Osteocyte (in vitro differentiated cells): ENCODE results near the gene MIEF1. TPM values are rescaled to one million over a fixed set of nuclear protein-coding genes. Genes with fewer than 3 reads are reported as not detected.

Source experiments
- DNase-seq: peaks from one replicate; pipeline ENCODE4 v3.0.0; 2021; ENCODE audit warnings: mixed read lengths; ENCODE audit not compliant: unreplicated experiment; ENCODE audit errors: extremely low spot score
- H3K27ac Mint-ChIP-seq: one replicate; pipeline ENCODE4 v1.8.0; 2021; ENCODE audit warnings: mild to moderate bottlenecking, mixed read lengths; ENCODE audit not compliant: unreplicated experiment
- H3K27me3 Mint-ChIP-seq: one replicate; pipeline ENCODE4 v1.8.0; 2021; ENCODE audit warnings: mixed read lengths; ENCODE audit not compliant: unreplicated experiment
- H3K36me3 Mint-ChIP-seq: one replicate; pipeline ENCODE4 v1.8.0; 2021; ENCODE audit warnings: mixed read lengths; ENCODE audit not compliant: unreplicated experiment
- H3K4me1 Mint-ChIP-seq: one replicate; pipeline ENCODE4 v1.8.0; 2021; ENCODE audit warnings: mixed read lengths; ENCODE audit not compliant: unreplicated experiment
- H3K4me3 Mint-ChIP-seq: one replicate; pipeline ENCODE4 v1.8.0; 2021; ENCODE audit warnings: mild to moderate bottlenecking, moderate library complexity, mixed read lengths; ENCODE audit not compliant: unreplicated experiment
- H3K9me3 Mint-ChIP-seq: one replicate; pipeline ENCODE4 v1.8.0; 2021; ENCODE audit warnings: mixed read lengths; ENCODE audit not compliant: unreplicated experiment
- total RNA-seq: library from RNA; stranded (reverse); gene quantifications from 2 replicates; pipeline ENCODE4 v1.2.1, GENCODE V29; 2021
- TF ChIP-seq, protein P1 (sequence below): fragments of 200-600 bp; sonication (generic); IDR thresholded peaks from 2 replicates; pipeline ENCODE4 v1.5.0; 2021; ENCODE audit warnings: antibody characterized with exemption, mild to moderate bottlenecking, moderate library complexity

Gene MIEF1
- total RNA-seq, 1 donor from 2014 or later: 25.8 TPM

DNA sequence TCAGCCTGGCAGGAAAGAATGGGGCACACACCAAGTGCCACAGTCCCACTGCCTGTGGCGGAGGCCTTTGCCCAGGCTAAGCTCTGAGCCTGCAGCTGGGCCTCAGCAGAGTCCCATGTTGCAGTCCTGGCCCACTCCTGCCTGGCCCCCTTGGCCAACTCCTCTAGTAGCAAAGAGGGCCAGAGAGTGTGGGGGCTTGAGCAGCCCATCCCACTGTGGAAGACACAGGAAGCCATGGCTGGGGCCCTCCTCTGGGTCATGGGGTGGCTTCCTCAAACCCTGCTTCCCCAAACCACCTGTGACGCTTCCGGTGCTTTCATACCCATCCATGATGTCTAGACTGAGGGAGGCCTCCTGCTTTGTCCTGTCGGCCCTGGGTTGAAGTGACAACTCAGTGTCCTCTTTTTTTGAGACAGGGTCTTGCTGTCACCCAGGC, 24.7 kb downstream of the MIEF1 start:
- no peak for DNase-seq
- Mint-ChIP-seq H3K4me3 (no peak overlapping the region), H3K27me3 (no peaks in the 10 kb centered on the region), H3K4me1 (peaks cover 79% of the 10 kb centered on the region), H3K9me3 (no peaks in the 10 kb centered on the region), H3K27ac (peak overlapping the region; percentile 52), H3K36me3 (peaks cover 34% of the 10 kb centered on the region)
- TF ChIP-seq, protein P1, sequence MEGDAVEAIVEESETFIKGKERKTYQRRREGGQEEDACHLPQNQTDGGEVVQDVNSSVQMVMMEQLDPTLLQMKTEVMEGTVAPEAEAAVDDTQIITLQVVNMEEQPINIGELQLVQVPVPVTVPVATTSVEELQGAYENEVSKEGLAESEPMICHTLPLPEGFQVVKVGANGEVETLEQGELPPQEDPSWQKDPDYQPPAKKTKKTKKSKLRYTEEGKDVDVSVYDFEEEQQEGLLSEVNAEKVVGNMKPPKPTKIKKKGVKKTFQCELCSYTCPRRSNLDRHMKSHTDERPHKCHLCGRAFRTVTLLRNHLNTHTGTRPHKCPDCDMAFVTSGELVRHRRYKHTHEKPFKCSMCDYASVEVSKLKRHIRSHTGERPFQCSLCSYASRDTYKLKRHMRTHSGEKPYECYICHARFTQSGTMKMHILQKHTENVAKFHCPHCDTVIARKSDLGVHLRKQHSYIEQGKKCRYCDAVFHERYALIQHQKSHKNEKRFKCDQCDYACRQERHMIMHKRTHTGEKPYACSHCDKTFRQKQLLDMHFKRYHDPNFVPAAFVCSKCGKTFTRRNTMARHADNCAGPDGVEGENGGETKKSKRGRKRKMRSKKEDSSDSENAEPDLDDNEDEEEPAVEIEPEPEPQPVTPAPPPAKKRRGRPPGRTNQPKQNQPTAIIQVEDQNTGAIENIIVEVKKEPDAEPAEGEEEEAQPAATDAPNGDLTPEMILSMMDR: no peak

DNA sequence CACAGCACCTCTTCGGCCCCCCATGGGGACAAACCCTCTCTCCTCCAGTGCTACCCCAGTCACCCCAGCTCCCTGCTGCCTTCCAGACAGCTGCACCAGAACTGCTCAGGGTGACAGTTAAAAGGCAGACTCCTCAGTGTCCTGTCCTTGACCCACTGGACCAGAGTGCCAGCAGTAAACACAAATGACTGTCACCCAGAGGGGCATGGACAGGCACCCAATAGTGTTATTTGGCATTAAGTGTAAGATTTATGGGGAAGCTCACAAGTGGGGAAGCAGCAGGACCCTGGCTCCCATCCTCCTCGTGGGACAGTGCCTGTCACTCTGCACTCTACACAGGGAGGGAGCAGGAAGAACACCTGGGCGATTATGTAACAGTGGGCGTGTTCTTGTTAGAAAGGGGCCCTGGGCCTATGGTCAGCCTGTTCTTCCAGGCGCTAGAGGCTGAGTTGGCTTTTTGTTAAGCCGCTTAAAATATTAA, 25.4 kb downstream of the MIEF1 start:
- TF ChIP-seq, protein P1: no peak
- DNase-seq: no peak
- peaks cover 26% of the 10 kb centered on the region for H3K36me3 Mint-ChIP-seq
- H3K9me3 Mint-ChIP-seq: no peaks in the 10 kb centered on the region
- no peak overlapping the region for H3K4me3 Mint-ChIP-seq
- H3K27ac Mint-ChIP-seq: peak overlapping the region; percentile 81
- peaks cover 76% of the 10 kb centered on the region for H3K4me1 Mint-ChIP-seq
- no peaks in the 10 kb centered on the region for H3K27me3 Mint-ChIP-seq

DNA sequence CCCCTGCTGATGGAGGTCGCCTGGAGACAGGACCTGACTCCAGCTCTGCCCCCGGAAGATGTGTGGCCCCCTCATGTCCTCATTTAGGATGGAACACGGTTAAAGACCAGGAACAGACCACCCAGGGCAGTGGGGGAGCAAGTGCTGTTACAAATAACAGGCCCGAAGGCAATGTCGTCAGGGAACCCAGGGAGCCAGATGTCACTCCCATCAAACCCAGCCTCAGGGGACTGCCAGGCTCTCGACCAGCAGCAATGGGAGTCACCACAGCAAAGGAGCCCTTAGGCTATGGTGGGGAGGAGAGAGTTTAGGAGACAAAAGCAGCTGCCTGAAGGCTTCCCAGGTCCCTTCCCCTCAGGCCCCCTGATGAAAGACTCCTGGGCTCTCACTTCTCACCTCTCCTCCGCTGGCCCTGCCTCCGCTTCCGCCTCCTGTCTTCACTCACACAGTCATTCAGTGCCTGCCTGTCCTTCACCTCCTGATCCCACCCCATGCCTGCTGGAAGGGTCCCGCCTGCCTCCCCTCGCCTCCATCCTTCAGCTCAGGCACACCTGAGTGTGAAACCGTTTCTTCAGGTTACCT, 26.1 kb downstream of the MIEF1 start:
- no peak overlapping the region for H3K4me3 Mint-ChIP-seq
- no peaks in the 10 kb centered on the region for H3K9me3 Mint-ChIP-seq

DNA sequence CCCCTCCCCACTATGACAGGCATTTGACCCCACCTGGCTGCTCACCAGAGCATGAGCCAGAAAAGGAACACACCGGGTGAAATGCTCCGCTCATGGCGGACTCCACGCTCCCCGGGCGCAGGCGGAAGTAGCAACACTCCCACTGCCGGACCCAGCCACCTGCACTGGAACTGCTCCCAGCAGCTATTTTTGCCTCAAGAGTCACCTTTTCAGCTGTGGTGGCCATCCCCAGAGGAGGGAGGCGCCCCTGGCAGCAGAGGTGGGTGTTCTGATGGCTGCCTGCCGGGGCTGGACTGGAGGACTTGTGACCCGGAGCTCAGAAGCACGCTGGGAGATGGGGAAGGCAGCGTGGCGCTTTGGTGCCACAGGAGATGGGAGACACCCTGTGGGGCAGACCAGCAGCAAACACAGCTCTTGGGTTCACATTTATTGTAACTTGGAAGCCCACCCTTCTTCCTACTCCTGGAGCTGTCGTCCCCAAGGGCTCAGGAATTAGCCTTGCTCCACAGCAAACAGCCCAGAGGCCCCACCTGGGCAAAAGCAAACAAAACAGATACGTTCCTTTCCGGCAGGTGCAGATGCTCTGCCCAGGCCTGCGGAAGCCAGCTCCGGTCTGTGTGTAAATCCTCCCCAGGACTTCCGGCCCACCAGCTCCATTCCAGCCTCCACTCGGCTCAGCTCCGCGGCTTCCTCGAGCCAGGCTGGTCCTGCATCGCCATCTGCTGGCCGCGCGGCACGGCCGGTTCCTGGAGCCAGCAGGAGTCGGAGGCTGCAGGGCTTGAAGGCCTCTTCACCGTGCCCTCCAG, 26.8 kb downstream of the MIEF1 start:
- no peaks in the 10 kb centered on the region for H3K27me3 Mint-ChIP-seq
- TF ChIP-seq, protein P1: peak; percentile 99
- peak; percentile 96 for DNase-seq
- peak overlapping the region; percentile 22 for H3K4me3 Mint-ChIP-seq
- peaks cover 16% of the 10 kb centered on the region for H3K36me3 Mint-ChIP-seq
- no peaks in the 10 kb centered on the region for H3K9me3 Mint-ChIP-seq
- peak overlapping the region; percentile 81 for H3K27ac Mint-ChIP-seq
- peaks cover 66% of the 10 kb centered on the region for H3K4me1 Mint-ChIP-seq

More for the DNA sequence above, 26.1 kb downstream of the MIEF1 start:
- TF ChIP-seq, protein P1: no peak
- Mint-ChIP-seq H3K36me3 (peaks cover 20% of the 10 kb centered on the region), H3K27ac (peak overlapping the region; percentile 81), H3K27me3 (no peaks in the 10 kb centered on the region), H3K4me1 (peaks cover 71% of the 10 kb centered on the region)
- DNase-seq: no peak

DNA sequence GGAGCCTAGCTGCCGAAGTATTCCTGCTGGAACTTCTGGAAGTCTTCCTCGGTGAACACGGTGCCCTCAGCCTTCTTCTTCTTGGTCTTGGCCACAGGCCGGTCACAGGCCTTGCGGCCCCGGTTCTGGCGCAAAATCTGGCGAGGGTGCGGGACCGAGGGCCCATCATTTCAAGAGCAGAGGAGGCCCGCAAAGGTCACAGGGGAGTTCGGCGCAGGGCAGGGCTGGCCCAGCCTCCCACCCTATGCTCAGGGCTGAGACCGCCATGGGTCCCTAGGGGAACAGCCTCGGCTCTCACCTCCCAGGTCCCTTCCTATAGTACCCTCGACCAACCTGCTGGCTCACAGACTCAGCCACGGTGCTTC, 27.4 kb downstream of the MIEF1 start:
- DNase-seq: no peak
- peaks cover 16% of the 10 kb centered on the region for H3K36me3 Mint-ChIP-seq
- H3K27ac Mint-ChIP-seq: no peak overlapping the region
- no peaks in the 10 kb centered on the region for H3K27me3 Mint-ChIP-seq
- peaks cover 68% of the 10 kb centered on the region for H3K4me1 Mint-ChIP-seq
- TF ChIP-seq, protein P1: peak; percentile 30
- H3K4me3 Mint-ChIP-seq: peak overlapping the region; percentile 22
- no peaks in the 10 kb centered on the region for H3K9me3 Mint-ChIP-seq
